Activated naive CD4-positive, alpha-beta T cell treated with Interleukin-2 at 50 U/mL for 16 hours (primary cell): ENCODE measurements around the gene SMC6.
A peak's percentile ranks its signal among the peaks of the same experiment; 100 is the strongest.

Experiments used
- DNase-seq: peaks from one replicate; pipeline ENCODE4 v3.0.0-alpha.2; 2020

The SMC6 gene

GRCh38 chr2:17646838-17647701, 106.5 kb downstream of the SMC6 start:
- no peak for DNase-seq

- peak; percentile 34 for DNase-seq
Observed at GRCh38 chr2:17646081-17646554, 107.5 kb downstream of the SMC6 start.

GRCh38 chr2:17644997-17645720, 108.5 kb downstream of the SMC6 start:
- DNase-seq, result no peak

- DNase-seq, result no peak
Observed at GRCh38 chr2:17643031-17643615, 110.5 kb downstream of the SMC6 start.

- DNase-seq, result no peak
Observed at GRCh38 chr2:17640406-17640805, 113.2 kb downstream of the SMC6 start.

- no peak for DNase-seq
Observed at GRCh38 chr2:17638196-17638743, 115.3 kb downstream of the SMC6 start.

- DNase-seq, result no peak
Observed at GRCh38 chr2:17637131-17637906, 116.3 kb downstream of the SMC6 start.

- DNase-seq, result no peak
Observed at GRCh38 chr2:17636257-17636656, 117.4 kb downstream of the SMC6 start.

GRCh38 chr2:17634997-17635396, 118.6 kb downstream of the SMC6 start:
- DNase-seq, result no peak

GRCh38 chr2:17630089-17630488, 123.5 kb downstream of the SMC6 start:
- DNase-seq, result no peak

GRCh38 chr2:17628349-17629261, 125.0 kb downstream of the SMC6 start:
- DNase-seq, result no peak

- DNase-seq, result no peak
Observed at GRCh38 chr2:17627434-17627833, 126.2 kb downstream of the SMC6 start.

- DNase-seq, result no peak
Observed at GRCh38 chr2:17626986-17627385, 126.6 kb downstream of the SMC6 start.

GRCh38 chr2:17625446-17625845, 128.2 kb downstream of the SMC6 start:
- DNase-seq, result no peak

GRCh38 chr2:17621781-17622180, 131.8 kb downstream of the SMC6 start:
- DNase-seq, result no peak

GRCh38 chr2:17620841-17621240, 132.8 kb downstream of the SMC6 start:
- DNase-seq, result no peak

- DNase-seq, result no peak
Observed at GRCh38 chr2:17620280-17620679, 133.3 kb downstream of the SMC6 start.

GRCh38 chr2:17617955-17618354, 135.7 kb downstream of the SMC6 start:
- no peak for DNase-seq

- DNase-seq, result no peak
Observed at GRCh38 chr2:17617516-17617915, 136.1 kb downstream of the SMC6 start.

GRCh38 chr2:17616405-17616804, 137.2 kb downstream of the SMC6 start:
- no peak for DNase-seq

GRCh38 chr2:17615728-17616351, 137.8 kb downstream of the SMC6 start:
- no peak for DNase-seq
